WTC11 (cell line): Measurements from ENCODE around the gene LYPD6B. TPM values are rescaled to one million over a fixed set of nuclear protein-coding genes. Genes with fewer than 3 reads are reported as not detected.

Experiments used
- ATAC-seq: fragments of 200-7000 bp; cut with Tn5 transposase; 2 replicates; pipeline ENCODE4 v1.10.0; 2021; ENCODE audit warnings: mild to moderate bottlenecking, moderate library complexity
- CTCF ChIA-PET: fragments of 300-600 bp; sonication (Branson Sonifier 250); formaldehyde crosslinking; loops from one replicate; lab custom pipeline; 2021; ENCODE audit warnings: antibody characterized with exemption; lab: Charles Lee
- POLR2A ChIA-PET: fragments of 350-600 bp; sonication (Branson Sonifier 250); formaldehyde crosslinking; loops from one replicate; lab custom pipeline; 2021; ENCODE audit warnings: antibody characterized with exemption; lab: Charles Lee
- DNase-seq: peaks from one replicate; pipeline ENCODE4 v3.0.0; 2021; ENCODE audit warnings: low spot score
- H3K27ac Mint-ChIP-seq: 2 replicates; pipeline ENCODE4 v1.8.0; 2021; ENCODE audit warnings: mixed read lengths
- H3K27me3 Mint-ChIP-seq: 2 replicates; pipeline ENCODE4 v1.8.0; 2021; ENCODE audit warnings: low read depth, mild to moderate bottlenecking, moderate library complexity, mixed read lengths
- H3K36me3 Mint-ChIP-seq: 2 replicates; pipeline ENCODE4 v1.8.0; 2021; ENCODE audit warnings: mixed read lengths
- H3K4me1 Mint-ChIP-seq: 2 replicates; pipeline ENCODE4 v1.8.0; 2022; ENCODE audit warnings: mixed read lengths
- H3K4me3 Mint-ChIP-seq: 2 replicates; pipeline ENCODE4 v1.8.0; 2021; ENCODE audit warnings: mild to moderate bottlenecking, moderate library complexity, mixed read lengths
- H3K9me3 Mint-ChIP-seq: 2 replicates; pipeline ENCODE4 v1.8.0; 2021; ENCODE audit warnings: mixed read lengths
- CREB1 ChIP-seq: sonication (generic); formaldehyde crosslinking; IDR thresholded peaks from 2 replicates; pipeline ENCODE4 v1.8.0; 2023; ENCODE audit warnings: mild to moderate bottlenecking, missing genetic modification reagents
- FOXJ3 ChIP-seq: sonication (generic); formaldehyde crosslinking; IDR thresholded peaks from 2 replicates; pipeline ENCODE4 v1.9.0; 2021; ENCODE audit warnings: missing genetic modification reagents, mild to moderate bottlenecking, borderline replicate concordance
- FOXP1 ChIP-seq: sonication (generic); formaldehyde crosslinking; IDR thresholded peaks from 2 replicates; pipeline ENCODE4 v1.8.0; 2022; ENCODE audit warnings: missing genetic modification reagents, mild to moderate bottlenecking, moderate library complexity, borderline replicate concordance
- MXD4 ChIP-seq: fragments of 250-450 bp; sonication (Bioruptor Pico); IDR thresholded peaks from 2 replicates; pipeline ENCODE4 v1.8.0; 2021; ENCODE audit warnings: mild to moderate bottlenecking, moderate library complexity, borderline replicate concordance
- NFE2L1 ChIP-seq: sonication (generic); formaldehyde crosslinking; IDR thresholded peaks from 2 replicates; pipeline ENCODE4 v1.8.1; 2023; ENCODE audit warnings: missing genetic modification reagents
- NFYB ChIP-seq: sonication (generic); formaldehyde crosslinking; conservative IDR thresholded peaks from 2 replicates; pipeline ENCODE4 v1.8.0; 2022; ENCODE audit warnings: low read depth, missing genetic modification reagents
- NR2C2 ChIP-seq: sonication (generic); formaldehyde crosslinking; IDR thresholded peaks from 2 replicates; pipeline ENCODE4 v1.8.0; 2022; ENCODE audit warnings: mild to moderate bottlenecking, missing genetic modification reagents
- NR3C1 ChIP-seq: sonication (generic); formaldehyde crosslinking; conservative IDR thresholded peaks from 2 replicates; pipeline ENCODE4 v1.8.1; 2023; ENCODE audit warnings: low read depth, mild to moderate bottlenecking, missing genetic modification reagents
- PRRX2 ChIP-seq: fragments of 250-450 bp; sonication (Bioruptor Pico); IDR thresholded peaks from 2 replicates; pipeline ENCODE4 v1.8.0; 2021; ENCODE audit warnings: mild to moderate bottlenecking
- SMAD3 ChIP-seq: sonication (generic); formaldehyde crosslinking; IDR thresholded peaks from 2 replicates; pipeline ENCODE4 v1.8.0; 2022; ENCODE audit warnings: missing genetic modification reagents, mild to moderate bottlenecking, borderline replicate concordance
- TP53 ChIP-seq: sonication (generic); formaldehyde crosslinking; IDR thresholded peaks from 2 replicates; pipeline ENCODE4 v1.8.1; 2023; ENCODE audit warnings: mild to moderate bottlenecking, missing genetic modification reagents
- ZBTB21 ChIP-seq: sonication (generic); formaldehyde crosslinking; IDR thresholded peaks from 2 replicates; pipeline ENCODE4 v1.8.1; 2023; ENCODE audit warnings: mild to moderate bottlenecking, missing genetic modification reagents, borderline replicate concordance
- ZNF219 ChIP-seq: sonication (generic); formaldehyde crosslinking; IDR thresholded peaks from 2 replicates; pipeline ENCODE4 v1.8.0; 2023; ENCODE audit warnings: missing genetic modification reagents, mild to moderate bottlenecking, borderline replicate concordance
- ZNF671 ChIP-seq: fragments of 250-450 bp; sonication (Bioruptor Pico); IDR thresholded peaks from 2 replicates; pipeline ENCODE4 v1.8.0; 2021; ENCODE audit warnings: mild to moderate bottlenecking
- total RNA-seq: library from RNA; stranded (reverse); gene quantifications from 3 replicates; pipeline ENCODE4 v1.2.3, GENCODE V29; 2021
- TF ChIP-seq, protein P1 (sequence below): sonication (generic); formaldehyde crosslinking; conservative IDR thresholded peaks from 2 replicates; pipeline ENCODE4 v1.8.1; 2022; ENCODE audit warnings: mild to moderate bottlenecking, missing genetic modification reagents
- TF ChIP-seq, protein P2 (sequence below): sonication (generic); formaldehyde crosslinking; IDR thresholded peaks from 2 replicates; pipeline ENCODE4 v1.8.0; 2022; ENCODE audit warnings: mild to moderate bottlenecking, missing genetic modification reagents
- TF ChIP-seq, protein P3 (sequence below): sonication (generic); formaldehyde crosslinking; conservative IDR thresholded peaks from 2 replicates; pipeline ENCODE4 v1.8.1; 2023; ENCODE audit warnings: mild to moderate bottlenecking, low read depth, missing genetic modification reagents, moderate library complexity
- TF ChIP-seq, protein P4 (sequence below): fragments of 250-450 bp; sonication (Bioruptor Pico); IDR thresholded peaks from 2 replicates; pipeline ENCODE4 v2.1.2; 2022; ENCODE audit warnings: mild to moderate bottlenecking, moderate library complexity
- TF ChIP-seq, protein P5 (sequence below): fragments of 250-450 bp; sonication (Bioruptor Pico); IDR thresholded peaks from 2 replicates; pipeline ENCODE4 v1.8.0; 2021; ENCODE audit warnings: mild to moderate bottlenecking
- TF ChIP-seq, protein P6 (sequence below): sonication (generic); formaldehyde crosslinking; IDR thresholded peaks from 2 replicates; pipeline ENCODE4 v1.8.1; 2023; ENCODE audit warnings: mild to moderate bottlenecking, missing genetic modification reagents

The LYPD6B gene
- total RNA-seq, 1 experiment from 2014 or later: 1.6 TPM

DNA sequence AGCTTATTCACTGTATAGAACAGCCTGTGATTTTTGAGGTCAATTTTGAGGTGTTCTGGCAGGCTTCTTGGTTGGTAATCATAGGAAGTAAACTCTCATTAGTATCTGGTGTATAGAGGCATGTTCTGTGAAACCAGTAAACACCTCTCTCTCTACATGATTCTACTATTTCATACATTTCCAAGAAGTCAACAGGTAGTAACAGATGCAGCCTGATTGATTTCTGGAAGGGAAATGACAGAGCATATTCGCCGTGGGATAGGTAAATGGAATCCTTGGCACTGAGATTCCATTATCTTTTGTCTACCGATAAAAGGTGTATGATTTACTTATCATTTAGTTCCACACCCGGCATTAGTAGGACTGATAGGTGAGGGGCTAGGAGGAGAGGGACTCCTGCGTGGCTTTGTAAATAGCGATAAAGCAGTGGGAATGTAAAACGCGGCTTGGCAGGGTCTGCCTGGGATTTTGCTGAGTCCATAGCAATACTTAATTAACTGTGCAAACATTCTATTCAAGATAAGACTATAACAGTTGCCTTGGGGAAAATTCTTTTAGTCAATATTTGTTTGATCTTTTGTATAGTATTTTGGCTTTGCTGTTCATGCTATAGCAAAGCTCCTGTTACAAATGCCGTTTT, 32.3 kb downstream of the LYPD6B start:
- no peak overlapping the region for H3K4me3 Mint-ChIP-seq

DNA sequence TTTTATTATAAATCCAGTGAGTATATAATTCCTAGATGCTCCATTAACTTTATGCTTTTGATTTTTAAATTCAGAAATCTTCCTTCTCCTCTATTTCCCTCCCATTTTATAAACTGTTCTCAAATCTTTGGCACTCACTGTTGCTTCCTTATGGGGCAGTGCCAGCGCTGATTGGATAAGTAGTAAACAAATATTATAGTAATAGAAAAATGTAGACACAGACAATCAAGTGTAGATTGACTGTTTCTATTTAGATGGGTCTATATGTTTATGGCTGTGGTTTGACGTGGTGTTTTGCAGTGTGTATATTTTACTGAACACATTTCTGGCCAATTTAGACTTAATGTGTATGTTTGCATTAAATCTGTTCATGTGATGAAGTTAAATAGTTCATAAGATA, 36.6 kb downstream of the LYPD6B start:
- POLR2A ChIA-PET: no interaction called here
- H3K4me3 Mint-ChIP-seq: no peak overlapping the region
- no peak for TF ChIP-seq CREB1 (CRISPR knock-in tag)
- no peak for TF ChIP-seq TP53 (CRISPR knock-in tag)
- TF ChIP-seq, protein P1, sequence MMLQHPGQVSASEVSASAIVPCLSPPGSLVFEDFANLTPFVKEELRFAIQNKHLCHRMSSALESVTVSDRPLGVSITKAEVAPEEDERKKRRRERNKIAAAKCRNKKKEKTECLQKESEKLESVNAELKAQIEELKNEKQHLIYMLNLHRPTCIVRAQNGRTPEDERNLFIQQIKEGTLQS: no peak
- no peak for TF ChIP-seq PRRX2
- no peak for TF ChIP-seq NR3C1 (CRISPR knock-in tag)
- TF ChIP-seq, all 79 proteins: peak for 0
- Mint-ChIP-seq H3K27ac (peak overlapping the region; percentile 29; the same call in 1 of the 2 replicates), H3K9me3 (no peaks in the 10 kb centered on the region), H3K27me3 (peaks cover 14% of the 10 kb centered on the region), H3K4me1 (peaks cover 54% of the 10 kb centered on the region), H3K36me3 (no peaks in the 10 kb centered on the region)
- DNase-seq (no peak), ATAC-seq (no peak)
- CTCF ChIA-PET: no interaction called here

More for the DNA sequence above, 32.3 kb downstream of the LYPD6B start:
- H3K4me1 Mint-ChIP-seq: peaks cover 22% of the 10 kb centered on the region
- H3K27me3 Mint-ChIP-seq: no peaks in the 10 kb centered on the region
- POLR2A ChIA-PET: no interaction called here
- ATAC-seq (no peak; the same call in 1 of the 2 replicates), DNase-seq (no peak)
- TF ChIP-seq ZBTB21 (no peak), SMAD3 (no peak), ZNF671 (CRISPR knock-in tag) (no peak), NR2C2 (CRISPR knock-in tag) (no peak), NFE2L1 (CRISPR knock-in tag) (no peak), NFYB (CRISPR knock-in tag) (no peak)
- TF ChIP-seq, protein P2, sequence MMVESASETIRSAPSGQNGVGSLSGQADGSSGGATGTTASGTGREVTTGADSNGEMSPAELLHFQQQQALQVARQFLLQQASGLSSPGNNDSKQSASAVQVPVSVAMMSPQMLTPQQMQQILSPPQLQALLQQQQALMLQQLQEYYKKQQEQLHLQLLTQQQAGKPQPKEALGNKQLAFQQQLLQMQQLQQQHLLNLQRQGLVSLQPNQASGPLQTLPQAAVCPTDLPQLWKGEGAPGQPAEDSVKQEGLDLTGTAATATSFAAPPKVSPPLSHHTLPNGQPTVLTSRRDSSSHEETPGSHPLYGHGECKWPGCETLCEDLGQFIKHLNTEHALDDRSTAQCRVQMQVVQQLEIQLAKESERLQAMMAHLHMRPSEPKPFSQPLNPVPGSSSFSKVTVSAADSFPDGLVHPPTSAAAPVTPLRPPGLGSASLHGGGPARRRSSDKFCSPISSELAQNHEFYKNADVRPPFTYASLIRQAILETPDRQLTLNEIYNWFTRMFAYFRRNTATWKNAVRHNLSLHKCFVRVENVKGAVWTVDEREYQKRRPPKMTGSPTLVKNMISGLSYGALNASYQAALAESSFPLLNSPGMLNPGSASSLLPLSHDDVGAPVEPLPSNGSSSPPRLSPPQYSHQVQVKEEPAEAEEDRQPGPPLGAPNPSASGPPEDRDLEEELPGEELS (CRISPR knock-in tag): no peak
- TF ChIP-seq, protein P3, sequence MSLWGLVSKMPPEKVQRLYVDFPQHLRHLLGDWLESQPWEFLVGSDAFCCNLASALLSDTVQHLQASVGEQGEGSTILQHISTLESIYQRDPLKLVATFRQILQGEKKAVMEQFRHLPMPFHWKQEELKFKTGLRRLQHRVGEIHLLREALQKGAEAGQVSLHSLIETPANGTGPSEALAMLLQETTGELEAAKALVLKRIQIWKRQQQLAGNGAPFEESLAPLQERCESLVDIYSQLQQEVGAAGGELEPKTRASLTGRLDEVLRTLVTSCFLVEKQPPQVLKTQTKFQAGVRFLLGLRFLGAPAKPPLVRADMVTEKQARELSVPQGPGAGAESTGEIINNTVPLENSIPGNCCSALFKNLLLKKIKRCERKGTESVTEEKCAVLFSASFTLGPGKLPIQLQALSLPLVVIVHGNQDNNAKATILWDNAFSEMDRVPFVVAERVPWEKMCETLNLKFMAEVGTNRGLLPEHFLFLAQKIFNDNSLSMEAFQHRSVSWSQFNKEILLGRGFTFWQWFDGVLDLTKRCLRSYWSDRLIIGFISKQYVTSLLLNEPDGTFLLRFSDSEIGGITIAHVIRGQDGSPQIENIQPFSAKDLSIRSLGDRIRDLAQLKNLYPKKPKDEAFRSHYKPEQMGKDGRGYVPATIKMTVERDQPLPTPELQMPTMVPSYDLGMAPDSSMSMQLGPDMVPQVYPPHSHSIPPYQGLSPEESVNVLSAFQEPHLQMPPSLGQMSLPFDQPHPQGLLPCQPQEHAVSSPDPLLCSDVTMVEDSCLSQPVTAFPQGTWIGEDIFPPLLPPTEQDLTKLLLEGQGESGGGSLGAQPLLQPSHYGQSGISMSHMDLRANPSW (CRISPR knock-in tag): no peak
- TF ChIP-seq, protein P4, sequence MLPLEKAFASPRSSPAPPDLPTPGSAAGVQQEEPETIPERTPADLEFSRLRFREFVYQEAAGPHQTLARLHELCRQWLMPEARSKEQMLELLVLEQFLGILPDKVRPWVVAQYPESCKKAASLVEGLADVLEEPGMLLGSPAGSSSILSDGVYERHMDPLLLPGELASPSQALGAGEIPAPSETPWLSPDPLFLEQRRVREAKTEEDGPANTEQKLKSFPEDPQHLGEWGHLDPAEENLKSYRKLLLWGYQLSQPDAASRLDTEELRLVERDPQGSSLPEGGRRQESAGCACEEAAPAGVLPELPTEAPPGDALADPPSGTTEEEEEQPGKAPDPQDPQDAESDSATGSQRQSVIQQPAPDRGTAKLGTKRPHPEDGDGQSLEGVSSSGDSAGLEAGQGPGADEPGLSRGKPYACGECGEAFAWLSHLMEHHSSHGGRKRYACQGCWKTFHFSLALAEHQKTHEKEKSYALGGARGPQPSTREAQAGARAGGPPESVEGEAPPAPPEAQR: no peak
- TF ChIP-seq, protein P5, sequence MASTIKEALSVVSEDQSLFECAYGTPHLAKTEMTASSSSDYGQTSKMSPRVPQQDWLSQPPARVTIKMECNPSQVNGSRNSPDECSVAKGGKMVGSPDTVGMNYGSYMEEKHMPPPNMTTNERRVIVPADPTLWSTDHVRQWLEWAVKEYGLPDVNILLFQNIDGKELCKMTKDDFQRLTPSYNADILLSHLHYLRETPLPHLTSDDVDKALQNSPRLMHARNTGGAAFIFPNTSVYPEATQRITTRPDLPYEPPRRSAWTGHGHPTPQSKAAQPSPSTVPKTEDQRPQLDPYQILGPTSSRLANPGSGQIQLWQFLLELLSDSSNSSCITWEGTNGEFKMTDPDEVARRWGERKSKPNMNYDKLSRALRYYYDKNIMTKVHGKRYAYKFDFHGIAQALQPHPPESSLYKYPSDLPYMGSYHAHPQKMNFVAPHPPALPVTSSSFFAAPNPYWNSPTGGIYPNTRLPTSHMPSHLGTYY (CRISPR knock-in tag): no peak
- peaks cover 5% of the 10 kb centered on the region; the same call in 1 of the 2 replicates for H3K9me3 Mint-ChIP-seq
- H3K36me3 Mint-ChIP-seq: no peaks in the 10 kb centered on the region
- no peak overlapping the region for H3K27ac Mint-ChIP-seq
- CTCF ChIA-PET: no interaction called here

DNA sequence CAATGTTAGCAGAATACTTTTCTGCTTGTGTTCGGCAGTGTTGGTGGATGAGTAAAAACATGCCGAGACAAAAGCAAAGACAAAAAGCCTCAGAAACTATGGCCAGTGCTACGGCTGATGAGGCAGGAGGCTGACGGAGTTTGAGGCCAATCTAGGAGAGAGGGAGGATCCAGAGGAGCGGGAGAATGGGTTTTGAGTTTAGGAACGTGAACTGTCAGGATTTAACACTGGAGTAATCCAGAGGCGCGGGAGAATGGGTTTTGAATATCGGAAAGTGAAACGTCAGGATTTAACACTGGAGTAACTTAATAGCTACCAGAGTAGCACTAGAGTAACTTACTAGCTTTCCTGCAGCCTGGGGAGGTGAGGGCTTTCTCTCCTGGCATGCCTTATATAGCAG, 37.4 kb downstream of the LYPD6B start:
- Mint-ChIP-seq H3K27me3 (peaks cover 18% of the 10 kb centered on the region), H3K4me3 (no peak overlapping the region), H3K9me3 (no peaks in the 10 kb centered on the region), H3K36me3 (no peaks in the 10 kb centered on the region), H3K4me1 (peaks cover 57% of the 10 kb centered on the region), H3K27ac (peak overlapping the region; percentile 29; the same call in 1 of the 2 replicates)
- ATAC-seq (peak; percentile 16; the same call in 1 of the 2 replicates), DNase-seq (no peak)
- ChIA-PET POLR2A (no interaction called here), CTCF (interaction anchor here (1.2 to 2.0 kb wide), 3 partner anchors 35 to 59 kb away, joined by 3 to 10 read pairs (median 5); no protein-coding TSS in a partner anchor)
- TF ChIP-seq MXD4 (CRISPR knock-in tag) (no peak), FOXP1 (no peak), ZNF219 (CRISPR knock-in tag) (no peak), FOXJ3 (CRISPR knock-in tag) (no peak)
- TF ChIP-seq, protein P6, sequence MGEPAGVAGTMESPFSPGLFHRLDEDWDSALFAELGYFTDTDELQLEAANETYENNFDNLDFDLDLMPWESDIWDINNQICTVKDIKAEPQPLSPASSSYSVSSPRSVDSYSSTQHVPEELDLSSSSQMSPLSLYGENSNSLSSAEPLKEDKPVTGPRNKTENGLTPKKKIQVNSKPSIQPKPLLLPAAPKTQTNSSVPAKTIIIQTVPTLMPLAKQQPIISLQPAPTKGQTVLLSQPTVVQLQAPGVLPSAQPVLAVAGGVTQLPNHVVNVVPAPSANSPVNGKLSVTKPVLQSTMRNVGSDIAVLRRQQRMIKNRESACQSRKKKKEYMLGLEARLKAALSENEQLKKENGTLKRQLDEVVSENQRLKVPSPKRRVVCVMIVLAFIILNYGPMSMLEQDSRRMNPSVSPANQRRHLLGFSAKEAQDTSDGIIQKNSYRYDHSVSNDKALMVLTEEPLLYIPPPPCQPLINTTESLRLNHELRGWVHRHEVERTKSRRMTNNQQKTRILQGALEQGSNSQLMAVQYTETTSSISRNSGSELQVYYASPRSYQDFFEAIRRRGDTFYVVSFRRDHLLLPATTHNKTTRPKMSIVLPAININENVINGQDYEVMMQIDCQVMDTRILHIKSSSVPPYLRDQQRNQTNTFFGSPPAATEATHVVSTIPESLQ: no peak
- TF ChIP-seq, protein P3 (CRISPR knock-in tag): no peak
